Tibial nerve (tissue), 4 donors: ENCODE data around the gene TAF6.

ENCODE experiments used
- CTCF ChIP-seq, 5 experiments: fragments of 200-600 bp in 3 of 5; fragments of 450-650 bp in 2 of 5; sonication (generic) in 3 of 5; IDR thresholded peaks; one replicate each; pipeline ENCODE4 v1.5.1; 2016 to 2019; ENCODE audit warnings: antibody characterized with exemption in 5 of 5, mild to moderate bottlenecking in 3 of 5, moderate library complexity in 2 of 5
- EP300 ChIP-seq, 2 donors: sonication (generic); formaldehyde crosslinking; IDR thresholded peaks; one replicate each; pipeline ENCODE4 v1.6.1; 2017; ENCODE audit warnings: antibody characterized with exemption in 2 of 2, mild to moderate bottlenecking in 1 of 2
- POLR2A ChIP-seq, 2 donors: fragments of 450-650 bp; IDR thresholded peaks; one replicate each; pipeline ENCODE4 v1.6.1; 2017; ENCODE audit warnings: antibody characterized with exemption in 2 of 2, mild to moderate bottlenecking in 2 of 2, moderate library complexity in 2 of 2

- TF ChIP-seq CTCF (IDR thresholded peaks at IDR 0.05) (no peak), POLR2A (IDR thresholded peaks at IDR 0.05) (no peak), EP300 (IDR thresholded peaks at IDR 0.05) (no peak)
These were observed 27.6 kb downstream of the TAF6 start for GRCh38 chr7:100091411-100092181.
